ENCODE data around the gene STMN3. TPM values are rescaled to one million over a fixed set of nuclear protein-coding genes. Genes with fewer than 3 reads are reported as not detected.

STMN3 gene
- total RNA-seq, 1 experiment from 2014 or later: 2.6 TPM

- DNase-seq (ENCODE audit: low spot score): no peak
Observed at GRCh38 chr20:63590218-63591146, 62.7 kb downstream of the STMN3 start.

Other genes with a start within 250 kb of the STMN3 start
- gene KCNQ2, start 180.8 kb downstream of the STMN3 start, total RNA-seq (2014; rRNA removed; shearing (Covaris generic)): 0.31 and 0.36 TPM in 2 replicates
- 88.1 and 91.0 TPM in 2 replicates for gene EEF1A2, start 154.3 kb downstream of the STMN3 start, total RNA-seq (2014; rRNA removed; shearing (Covaris generic))
- 67.4 and 70.6 TPM in 2 replicates for gene PPDPF, start 132.7 kb downstream of the STMN3 start, total RNA-seq (2014; rRNA removed; shearing (Covaris generic))
- gene PTK6, start 116.0 kb downstream of the STMN3 start, total RNA-seq (2014; rRNA removed; shearing (Covaris generic)): 2.0 and 2.4 TPM in 2 replicates
- gene SRMS, start 105.7 kb downstream of the STMN3 start, total RNA-seq (2014; rRNA removed; shearing (Covaris generic)): not detected in 2 replicates
- gene FNDC11, start 99.3 kb downstream of the STMN3 start, total RNA-seq (2014; rRNA removed; shearing (Covaris generic)): 1.8 and 2.9 TPM in 2 replicates
- gene HELZ2, start 79.2 kb downstream of the STMN3 start, total RNA-seq (2014; rRNA removed; shearing (Covaris generic)): 17.1 and 17.2 TPM in 2 replicates
- gene GMEB2, start 26.3 kb downstream of the STMN3 start, total RNA-seq (2014; rRNA removed; shearing (Covaris generic)): 15.0 and 17.5 TPM in 2 replicates
- 17.8 and 22.2 TPM in 2 replicates for gene RTEL1, start 4.9 kb upstream of the STMN3 start, total RNA-seq (2014; rRNA removed; shearing (Covaris generic))
- gene TNFRSF6B, start 43.2 kb upstream of the STMN3 start, total RNA-seq (2014; rRNA removed; shearing (Covaris generic)): 2.4 and 3.4 TPM in 2 replicates
- 61.1 and 65.7 TPM in 2 replicates for gene ARFRP1, start 54.6 kb upstream of the STMN3 start, total RNA-seq (2014; rRNA removed; shearing (Covaris generic))
- 29.8 and 33.2 TPM in 2 replicates for gene ZGPAT, start 54.6 kb upstream of the STMN3 start, total RNA-seq (2014; rRNA removed; shearing (Covaris generic))
- 53.8 and 59.0 TPM in 2 replicates for gene LIME1, start 83.2 kb upstream of the STMN3 start, total RNA-seq (2014; rRNA removed; shearing (Covaris generic))
- 88.0 and 97.9 TPM in 2 replicates for gene SLC2A4RG, start 86.4 kb upstream of the STMN3 start, total RNA-seq (2014; rRNA removed; shearing (Covaris generic))
- 6.8 and 10.3 TPM in 2 replicates for gene ZBTB46, start 177.8 kb upstream of the STMN3 start, total RNA-seq (2014; rRNA removed; shearing (Covaris generic))
- not detected in 2 replicates for gene ABHD16B, start 208.1 kb upstream of the STMN3 start, total RNA-seq (2014; rRNA removed; shearing (Covaris generic))
- gene TPD52L2, start 211.8 kb upstream of the STMN3 start, total RNA-seq (2014; rRNA removed; shearing (Covaris generic)): 149 and 174 TPM in 2 replicates
- gene DNAJC5, start 241.7 kb upstream of the STMN3 start, total RNA-seq (2014; rRNA removed; shearing (Covaris generic)): 48.1 and 50.2 TPM in 2 replicates

Measured in A172 (cell line).